ENCODE results near the gene AKIRIN1.
"Not testable (repeated sequence)": the region's sequence is repeated elsewhere in the genome, so short reads cannot be mapped to it uniquely, and the experiment has no call there.

GRCh38 chr1:38978245-38978542 lies 12.9 kb upstream of the AKIRIN1 start:
- not testable (repeated sequence) for TF ChIP-seq CTCF, EZH2 (IDR thresholded peaks at IDR 0.05)

Measured in neural progenitor cell (in vitro differentiated cells).